IMR-90 (cell line): ENCODE measurements around the gene NAV2. TPM values are rescaled to one million over a fixed set of nuclear protein-coding genes. Genes with fewer than 3 reads are reported as not detected.

ENCODE experiments used
- ATAC-seq: fragments of 200-7000 bp; cut with Tn5 transposase; 2 replicates; pipeline ENCODE4 v1.9.1; 2020; ENCODE audit warnings: low read depth, mild to moderate bottlenecking, moderate library complexity
- BruUV-seq: library from RNA; stranded (reverse); fragments of 400-500 nt; replicated peaks from 2 replicates; lab custom pipeline; 2021; lab: Mats Ljungman, UMichigan
- CTCF ChIA-PET: fragments of 300-600 bp; formaldehyde crosslinking; extraction: SDS; loops from one replicate; lab custom pipeline; 2021; ENCODE audit warnings: antibody characterized with exemption; lab: Yijun Ruan, JAX
- POLR2A ChIA-PET: fragments of 300-600 bp; sonication (Branson Sonifier 250); formaldehyde crosslinking; loops from one replicate; lab custom pipeline; 2022; ENCODE audit warnings: antibody characterized with exemption; ENCODE audit not compliant: unreplicated experiment; lab: Charles Lee
- DNase-seq: peaks from one replicate; pipeline ENCODE4 v3.0.0; 2013
- H2AFZ ChIP-seq: replicated peaks from 2 replicates; pipeline ENCODE3; 2013; ENCODE audit warnings: low read length, mild to moderate bottlenecking; ENCODE audit not compliant: poor library complexity
- H2AK5ac ChIP-seq: 2 replicates; pipeline ENCODE4 v1.6.1; 2013; ENCODE audit warnings: low read depth, low read length, inconsistent platforms
- H2AK9ac ChIP-seq: replicated peaks from 2 replicates; pipeline ENCODE3; 2013; ENCODE audit warnings: mild to moderate bottlenecking, low read depth, low read length, moderate library complexity; ENCODE audit not compliant: poor library complexity
- H2BK120ac ChIP-seq: 2 replicates; pipeline ENCODE4 v1.6.1; 2013; ENCODE audit warnings: low read depth, low read length, inconsistent platforms
- H2BK15ac ChIP-seq: 3 replicates; pipeline ENCODE4 v1.6.1; 2013; ENCODE audit warnings: low read depth, low read length, inconsistent platforms
- H2BK20ac ChIP-seq: 2 replicates; pipeline ENCODE4 v1.6.1; 2013; ENCODE audit warnings: low read depth, mild to moderate bottlenecking, inconsistent platforms, low read length, moderate library complexity
- H2BK5ac ChIP-seq: 2 replicates; pipeline ENCODE4 v1.6.1; 2013; ENCODE audit warnings: mild to moderate bottlenecking, low read depth, low read length, inconsistent platforms; ENCODE audit not compliant: poor library complexity, severe bottlenecking
- H3K14ac ChIP-seq: replicated peaks from 2 replicates; pipeline ENCODE4 v1.6.1; 2013; ENCODE audit warnings: low read depth, low read length, inconsistent platforms
- H3K18ac ChIP-seq: 2 replicates; pipeline ENCODE4 v1.6.1; 2013; ENCODE audit warnings: low read depth, low read length, control low read depth
- H3K23ac ChIP-seq: 2 replicates; pipeline ENCODE4 v1.6.1; 2013; ENCODE audit warnings: low read depth, low read length, inconsistent platforms
- H3K27ac ChIP-seq: 2 replicates; pipeline ENCODE4 v1.5.1; 2013; ENCODE audit warnings: mild to moderate bottlenecking, control low read depth, low read length; ENCODE audit not compliant: insufficient read depth
- H3K27me3 ChIP-seq: 2 replicates; pipeline ENCODE4 v1.6.1; 2013; ENCODE audit warnings: low read length; ENCODE audit not compliant: control insufficient read depth, insufficient read depth
- H3K36me3 ChIP-seq: 2 replicates; pipeline ENCODE4 v1.6.1; 2013; ENCODE audit warnings: low read length, mixed read lengths; ENCODE audit not compliant: control insufficient read depth, insufficient read depth
- H3K4ac ChIP-seq: 2 replicates; pipeline ENCODE4 v1.6.1; 2013; ENCODE audit warnings: low read depth, low read length, inconsistent platforms
- H3K4me1 ChIP-seq: 2 replicates; pipeline ENCODE4 v1.6.1; 2013; ENCODE audit warnings: low read length, mixed read lengths; ENCODE audit not compliant: control insufficient read depth, insufficient read depth
- H3K4me2 ChIP-seq: 2 replicates; pipeline ENCODE4 v1.6.1; 2013; ENCODE audit warnings: low read depth, mild to moderate bottlenecking, control low read depth, low read length, moderate library complexity
- H3K4me3 ChIP-seq: 2 replicates; pipeline ENCODE4 v1.5.1; 2013; ENCODE audit warnings: low read depth, mild to moderate bottlenecking, control low read depth, low read length, moderate library complexity; ENCODE audit not compliant: insufficient read depth
- H3K56ac ChIP-seq: 2 replicates; pipeline ENCODE4 v1.6.1; 2013; ENCODE audit warnings: low read length, inconsistent platforms; ENCODE audit not compliant: insufficient read depth; ENCODE audit errors: extremely low read depth
- H3K79me1 ChIP-seq, 2 experiments: 2 replicates each; pipeline ENCODE4 v1.6.1; 2013; ENCODE audit warnings: low read length in 2 of 2, inconsistent platforms in 1 of 2, low read depth in 1 of 2
- H3K9ac ChIP-seq: 2 replicates; pipeline ENCODE4 v1.6.1; 2013; ENCODE audit warnings: low read depth, low read length, control low read depth
- H3K9me1 ChIP-seq: 2 replicates; pipeline ENCODE4 v1.6.1; 2013; ENCODE audit warnings: low read length, inconsistent platforms; ENCODE audit not compliant: insufficient read depth
- H3K9me3 ChIP-seq: 2 replicates; pipeline ENCODE4 v1.6.1; 2013; ENCODE audit warnings: low read length; ENCODE audit not compliant: control insufficient read depth, insufficient read depth
- H4K20me1 ChIP-seq: 2 replicates; pipeline ENCODE4 v1.6.1; 2013; ENCODE audit warnings: low read length, inconsistent platforms; ENCODE audit not compliant: insufficient read depth
- H4K5ac ChIP-seq: 2 replicates; pipeline ENCODE4 v1.6.1; 2013; ENCODE audit warnings: mild to moderate bottlenecking, low read depth, low read length, control low read depth
- H4K8ac ChIP-seq, 2 experiments: 2 replicates each; pipeline ENCODE4 v1.6.1; 2013; ENCODE audit warnings: low read depth in 2 of 2, low read length in 2 of 2, control low read depth in 1 of 2, inconsistent platforms in 1 of 2
- H4K91ac ChIP-seq: 2 replicates; pipeline ENCODE4 v1.6.1; 2013; ENCODE audit warnings: low read depth, low read length, inconsistent platforms; ENCODE audit not compliant: insufficient read depth
- BHLHE40 ChIP-seq: fragments of 150-350 bp; IDR thresholded peaks from 2 replicates; pipeline ENCODE4 v1.6.1; 2016; ENCODE audit warnings: mild to moderate bottlenecking, low read depth, low read length
- CEBPB ChIP-seq: IDR thresholded peaks from 2 replicates; pipeline ENCODE4 v1.6.1; 2012; ENCODE audit warnings: low read depth, low read length, improper control_type of control experiment
- MAZ ChIP-seq: IDR thresholded peaks from 2 replicates; pipeline ENCODE4 v1.6.1; 2012; ENCODE audit warnings: low read depth, mild to moderate bottlenecking, low read length, improper control_type of control experiment, moderate library complexity, borderline replicate concordance
- MXI1 ChIP-seq: IDR thresholded peaks from 2 replicates; pipeline ENCODE4 v1.6.1; 2012; ENCODE audit warnings: low read depth, mild to moderate bottlenecking, low read length, moderate library complexity, borderline replicate concordance
- NFE2L2 ChIP-seq: fragments of 150-350 bp; IDR thresholded peaks from 2 replicates; pipeline ENCODE4 v1.6.1; 2016; ENCODE audit warnings: low read depth, mild to moderate bottlenecking, low read length
- RAD21 ChIP-seq: IDR thresholded peaks from 2 replicates; pipeline ENCODE4 v1.6.1; 2012; ENCODE audit warnings: low read length, improper control_type of control experiment
- RCOR1 ChIP-seq: IDR thresholded peaks from 2 replicates; pipeline ENCODE4 v1.6.1; 2012; ENCODE audit warnings: mild to moderate bottlenecking, low read length, improper control_type of control experiment; ENCODE audit not compliant: insufficient replicate concordance
- RFX5 ChIP-seq: IDR thresholded peaks from 2 replicates; pipeline ENCODE4 v1.8.0; 2012; ENCODE audit warnings: low read depth, mild to moderate bottlenecking, low read length, moderate library complexity
- SMC3 ChIP-seq: fragments of 150-350 bp; IDR thresholded peaks from 2 replicates; pipeline ENCODE4 v1.6.1; 2016; ENCODE audit warnings: low read depth, mild to moderate bottlenecking, antibody characterized with exemption, low read length, moderate library complexity
- WGBS, 2 experiments: methylation state at CpG; one replicate each; pipeline versions ENCODE4 v1.1.5 to v1.1.7; 2013; ENCODE audit warnings: missing lambda C conversion rate in 2 of 2; ENCODE audit not compliant: insufficient read length in 1 of 2; ENCODE audit errors: extremely low coverage in 2 of 2; 5-methylcytosine and 5-hydroxymethylcytosine counted together
- dilution Hi-C: fragments of 300-500 bp; cut with HindIII; formaldehyde crosslinking; loops from one replicate; pipeline ENCODE4 v1.14.3; 2018; ENCODE audit warnings: low sequenced_read_pairs; ENCODE audit not compliant: unreplicated experiment
- in situ Hi-C: fragments of 300-500 bp; cut with MboI; formaldehyde crosslinking; loops from 3 replicates; pipeline ENCODE4 v1.14.3; 2019; ENCODE audit warnings: low sequenced_read_pairs, inconsistent platforms, mixed read lengths
- intact Hi-C: fragments of 100-400 bp; cut with micrococcal nuclease; formaldehyde crosslinking; loops from 2 replicates; pipeline ENCODE4 v1.10.0; 2022
- polyA plus RNA-seq, 3 experiments: library from polyadenylated mRNA; depleted of rRNA; stranded (reverse); fragments of >200 nt; gene quantifications; 2 replicates each; pipeline ENCODE4 v1.2.3, GENCODE V29; 2012; ENCODE audit warnings: low replicate concordance in 1 of 3
- total RNA-seq: library from RNA; depleted of rRNA; stranded (reverse); fragments of >200 nt; gene quantifications from 2 replicates; pipeline ENCODE4 v1.2.3, GENCODE V29; 2012
- TF ChIP-seq, protein P1 (sequence below): conservative IDR thresholded peaks from 2 replicates; pipeline ENCODE4 v1.5.1; 2012; ENCODE audit warnings: mild to moderate bottlenecking, low read depth, low read length, improper control_type of control experiment
- TF ChIP-seq, protein P2 (sequence below): fragments of 150-350 bp; IDR thresholded peaks from 2 replicates; pipeline ENCODE4 v1.6.1; 2016; ENCODE audit warnings: low read depth, mild to moderate bottlenecking, low read length, moderate library complexity, borderline replicate concordance

The NAV2 gene
- total and polyA plus RNA-seq, 2 of the 4 experiments (the other 2 are of a cell fraction) = 4.5 to 12.6 TPM

DNA sequence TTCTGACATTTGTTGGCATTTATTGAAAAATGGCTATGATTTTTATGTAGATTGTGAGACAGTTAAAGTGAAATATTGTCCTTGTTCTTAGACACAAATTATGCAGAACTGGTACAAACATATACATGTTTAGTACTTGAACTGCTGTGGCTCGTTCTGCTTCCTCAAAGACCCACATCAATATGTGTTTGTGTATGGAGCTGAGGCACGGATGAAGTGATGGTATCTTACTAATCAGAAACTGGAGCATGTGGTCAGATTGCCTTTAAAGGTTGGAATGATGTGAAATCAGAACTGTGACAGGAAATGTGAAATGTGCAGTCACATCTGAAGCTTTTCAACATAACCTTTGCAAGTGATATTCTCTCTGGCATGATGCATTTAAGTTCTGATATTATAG is 130.4 kb downstream of the NAV2 start:
- in situ Hi-C loops = no loop called here
- no peak overlapping the region for H2BK20ac ChIP-seq
- H3K56ac ChIP-seq = no peak overlapping the region
- H3K18ac ChIP-seq = no peak overlapping the region
- no peak overlapping the region for H2AK9ac ChIP-seq
- intact Hi-C loops = no loop called here
- dilution Hi-C loops = no loop called here
- H4K20me1 ChIP-seq = 0 out of 2 replicates have a peak, but pooled peaks cover 5% of the 10 kb centered on the region
- ChIA-PET POLR2A (no interaction called here), CTCF (interaction anchor here (0.5 kb wide), 1 partner anchor 40 kb away, joined by 3 read pairs; no protein-coding TSS in a partner anchor)
- peaks cover 5% of the 10 kb centered on the region for H3K9me1 ChIP-seq
- H4K5ac ChIP-seq = no peak overlapping the region
- ATAC-seq = no peak
- H3K4ac ChIP-seq = no peak overlapping the region
- no TSS peak for BruUV-seq
- no peak overlapping the region for H3K4me3 ChIP-seq
- no peak overlapping the region for H3K9ac ChIP-seq
- H4K91ac ChIP-seq = no peak overlapping the region
- no peak for DNase-seq
- no peak overlapping the region for H4K8ac ChIP-seq
- no peak overlapping the region for H2AFZ ChIP-seq
- no peak overlapping the region for H2AK5ac ChIP-seq
- H2BK5ac ChIP-seq = no peak overlapping the region
- no peak overlapping the region for H3K4me2 ChIP-seq
- TF ChIP-seq, protein P1, sequence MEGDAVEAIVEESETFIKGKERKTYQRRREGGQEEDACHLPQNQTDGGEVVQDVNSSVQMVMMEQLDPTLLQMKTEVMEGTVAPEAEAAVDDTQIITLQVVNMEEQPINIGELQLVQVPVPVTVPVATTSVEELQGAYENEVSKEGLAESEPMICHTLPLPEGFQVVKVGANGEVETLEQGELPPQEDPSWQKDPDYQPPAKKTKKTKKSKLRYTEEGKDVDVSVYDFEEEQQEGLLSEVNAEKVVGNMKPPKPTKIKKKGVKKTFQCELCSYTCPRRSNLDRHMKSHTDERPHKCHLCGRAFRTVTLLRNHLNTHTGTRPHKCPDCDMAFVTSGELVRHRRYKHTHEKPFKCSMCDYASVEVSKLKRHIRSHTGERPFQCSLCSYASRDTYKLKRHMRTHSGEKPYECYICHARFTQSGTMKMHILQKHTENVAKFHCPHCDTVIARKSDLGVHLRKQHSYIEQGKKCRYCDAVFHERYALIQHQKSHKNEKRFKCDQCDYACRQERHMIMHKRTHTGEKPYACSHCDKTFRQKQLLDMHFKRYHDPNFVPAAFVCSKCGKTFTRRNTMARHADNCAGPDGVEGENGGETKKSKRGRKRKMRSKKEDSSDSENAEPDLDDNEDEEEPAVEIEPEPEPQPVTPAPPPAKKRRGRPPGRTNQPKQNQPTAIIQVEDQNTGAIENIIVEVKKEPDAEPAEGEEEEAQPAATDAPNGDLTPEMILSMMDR = no peak
- TF ChIP-seq, protein P2, sequence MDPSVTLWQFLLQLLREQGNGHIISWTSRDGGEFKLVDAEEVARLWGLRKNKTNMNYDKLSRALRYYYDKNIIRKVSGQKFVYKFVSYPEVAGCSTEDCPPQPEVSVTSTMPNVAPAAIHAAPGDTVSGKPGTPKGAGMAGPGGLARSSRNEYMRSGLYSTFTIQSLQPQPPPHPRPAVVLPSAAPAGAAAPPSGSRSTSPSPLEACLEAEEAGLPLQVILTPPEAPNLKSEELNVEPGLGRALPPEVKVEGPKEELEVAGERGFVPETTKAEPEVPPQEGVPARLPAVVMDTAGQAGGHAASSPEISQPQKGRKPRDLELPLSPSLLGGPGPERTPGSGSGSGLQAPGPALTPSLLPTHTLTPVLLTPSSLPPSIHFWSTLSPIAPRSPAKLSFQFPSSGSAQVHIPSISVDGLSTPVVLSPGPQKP = no peak
- TF ChIP-seq RCOR1 = no peak
- no peak for TF ChIP-seq CEBPB
- no peak for TF ChIP-seq MXI1
- no peak for TF ChIP-seq RFX5
- no peak for TF ChIP-seq BHLHE40
- TF ChIP-seq MAZ = no peak
- no peak for TF ChIP-seq SMC3
- no peak for TF ChIP-seq RAD21
- no peak for TF ChIP-seq NFE2L2
- peaks cover 9% of the 10 kb centered on the region for H3K36me3 ChIP-seq
- H3K4me1 ChIP-seq = peaks cover 8% of the 10 kb centered on the region; the same call in 1 of the 2 replicates
- H2BK120ac ChIP-seq = no peak overlapping the region
- H3K23ac ChIP-seq = no peak overlapping the region
- WGBS, 2 experiments = no CpG with 5 or more reads among the region's 2 CpGs
- H3K79me1 ChIP-seq = peaks cover 28 to 38% of the 10 kb centered on the region in 2 experiments
- H3K27me3 ChIP-seq = no peaks in the 10 kb centered on the region
- no peaks in the 10 kb centered on the region for H3K9me3 ChIP-seq
- no peak overlapping the region for H3K14ac ChIP-seq
- H3K27ac ChIP-seq = no peak overlapping the region
- no peak overlapping the region for H2BK15ac ChIP-seq
